Activated CD4-positive, alpha-beta T cell treated with anti-CD3 and anti-CD28 coated beads, Interleukin-2, amount 10 ng/mL, durations not matched to agents 7 days and 5 days (primary cell): ENCODE data around the gene AP4E1. TPM values are rescaled to one million over a fixed set of nuclear protein-coding genes. Genes with fewer than 3 reads are reported as not detected.

ENCODE experiments used
- CTCF ChIA-PET: fragments of 350-600 bp; sonication (Branson Sonifier 250); formaldehyde crosslinking; loops from one replicate; lab custom pipeline; 2021; ENCODE audit warnings: antibody characterized with exemption; lab: Charles Lee
- POLR2A ChIA-PET: fragments of 350-600 bp; sonication (Branson Sonifier 250); formaldehyde crosslinking; loops from one replicate; lab custom pipeline; 2021; ENCODE audit warnings: antibody characterized with exemption; lab: Charles Lee
- DNase-seq: peaks from one replicate; pipeline ENCODE4 v3.0.0-alpha.2; 2020
- H3K27ac Mint-ChIP-seq: one replicate; pipeline ENCODE4 v1.8.0; 2021; ENCODE audit warnings: mild to moderate bottlenecking, moderate library complexity, mixed read lengths
- H3K27me3 Mint-ChIP-seq: one replicate; pipeline ENCODE4 v1.8.0; 2021; ENCODE audit warnings: mixed read lengths
- H3K36me3 Mint-ChIP-seq: one replicate; pipeline ENCODE4 v1.8.0; 2021; ENCODE audit warnings: low read depth, mixed read lengths
- H3K4me1 Mint-ChIP-seq: one replicate; pipeline ENCODE4 v1.8.0; 2021; ENCODE audit warnings: mixed read lengths
- H3K4me3 Mint-ChIP-seq: one replicate; pipeline ENCODE4 v1.8.0; 2021; ENCODE audit warnings: mild to moderate bottlenecking, moderate library complexity, mixed read lengths
- H3K9me3 Mint-ChIP-seq: one replicate; pipeline ENCODE4 v1.8.0; 2021; ENCODE audit warnings: mixed read lengths
- total RNA-seq, 2 experiments: library from RNA; stranded (reverse); gene quantifications; one replicate each; pipeline ENCODE4 v1.2.3, GENCODE V29; 2021

AP4E1 gene
- total RNA-seq, 2 experiments from 2014 or later, result 12.7 to 14.1 TPM

- ChIA-PET CTCF (no interaction called here), POLR2A (no interaction called here)
- no peaks in the 10 kb centered on the region for H3K27me3 Mint-ChIP-seq
- H3K4me1 Mint-ChIP-seq, result peaks cover 64% of the 10 kb centered on the region
- H3K9me3 Mint-ChIP-seq, result peaks cover 3% of the 10 kb centered on the region
- peaks cover 2% of the 10 kb centered on the region for H3K36me3 Mint-ChIP-seq
- peak overlapping the region; percentile 79 for H3K27ac Mint-ChIP-seq
- peak; percentile 35 for DNase-seq
- H3K4me3 Mint-ChIP-seq, result peak overlapping the region; percentile 14
Measured at GRCh38 chr15:50879016-50879617, 29.4 kb upstream of the AP4E1 start.

GRCh38 chr15:50880206-50880605 lies 28.3 kb upstream of the AP4E1 start:
- H3K27ac Mint-ChIP-seq, result peak overlapping the region; percentile 82
- CTCF ChIA-PET, result interaction anchor here (0.6 kb wide), 1 partner anchor 1280 kb away, joined by 3 read pairs; no protein-coding TSS in a partner anchor
- peaks cover 75% of the 10 kb centered on the region for H3K4me1 Mint-ChIP-seq
- POLR2A ChIA-PET, result interaction anchor here (1.1 kb wide), 1 partner anchor 525 kb away, joined by 4 read pairs; the partner anchor contains the start of gene GABPB1
- peaks cover 3% of the 10 kb centered on the region for H3K9me3 Mint-ChIP-seq
- H3K4me3 Mint-ChIP-seq, result peak overlapping the region; percentile 26
- no peak for DNase-seq
- H3K36me3 Mint-ChIP-seq, result peaks cover 2% of the 10 kb centered on the region
- no peaks in the 10 kb centered on the region for H3K27me3 Mint-ChIP-seq

- H3K27me3 Mint-ChIP-seq, result no peaks in the 10 kb centered on the region
- peak overlapping the region; percentile 26 for H3K4me3 Mint-ChIP-seq
- ChIA-PET CTCF (no interaction called here), POLR2A (interaction anchor here (1.1 kb wide), 1 partner anchor 525 kb away, joined by 4 read pairs; the partner anchor contains the start of gene GABPB1)
- H3K9me3 Mint-ChIP-seq, result peaks cover 3% of the 10 kb centered on the region
- H3K36me3 Mint-ChIP-seq, result peaks cover 2% of the 10 kb centered on the region
- DNase-seq, result peak; percentile 21
- H3K27ac Mint-ChIP-seq, result peak overlapping the region; percentile 82
- H3K4me1 Mint-ChIP-seq, result peaks cover 80% of the 10 kb centered on the region
Measured at GRCh38 chr15:50880651-50881114, 27.8 kb upstream of the AP4E1 start.

GRCh38 chr15:50881121-50882048 lies 27.1 kb upstream of the AP4E1 start:
- POLR2A ChIA-PET, result interaction anchor here (1.1 kb wide), 1 partner anchor 526 kb away, joined by 4 read pairs; the partner anchor contains the start of gene GABPB1
- H3K27me3 Mint-ChIP-seq, result no peaks in the 10 kb centered on the region
- peaks cover 2% of the 10 kb centered on the region for H3K36me3 Mint-ChIP-seq
- CTCF ChIA-PET, result no interaction called here
- peaks cover 84% of the 10 kb centered on the region for H3K4me1 Mint-ChIP-seq
- no peak for DNase-seq
- peaks cover 3% of the 10 kb centered on the region for H3K9me3 Mint-ChIP-seq
- H3K4me3 Mint-ChIP-seq, result no peak overlapping the region
- peak overlapping the region; percentile 82 for H3K27ac Mint-ChIP-seq

- CTCF ChIA-PET, result no interaction called here
- Mint-ChIP-seq H3K27ac (no peak overlapping the region), H3K4me3 (no peak overlapping the region)
Measured at GRCh38 chr15:50883903-50884302, 24.6 kb upstream of the AP4E1 start.

GRCh38 chr15:50884540-50884939 lies 23.9 kb upstream of the AP4E1 start:
- no peak for DNase-seq
- no peak overlapping the region for H3K4me3 Mint-ChIP-seq
- H3K9me3 Mint-ChIP-seq, result peaks cover 3% of the 10 kb centered on the region
- POLR2A ChIA-PET, result no interaction called here
- H3K4me1 Mint-ChIP-seq, result peaks cover 55% of the 10 kb centered on the region
- CTCF ChIA-PET, result interaction anchor here (0.8 to 2.6 kb wide), 4 partner anchors 8 to 14 kb away, joined by 3 to 14 read pairs (median 4); no protein-coding TSS in a partner anchor
- no peaks in the 10 kb centered on the region for H3K27me3 Mint-ChIP-seq
- H3K27ac Mint-ChIP-seq, result no peak overlapping the region
- no peaks in the 10 kb centered on the region for H3K36me3 Mint-ChIP-seq

More at GRCh38 chr15:50883903-50884302, 24.6 kb upstream of the AP4E1 start:
- no peaks in the 10 kb centered on the region for H3K27me3 Mint-ChIP-seq
- H3K9me3 Mint-ChIP-seq, result peaks cover 3% of the 10 kb centered on the region
- POLR2A ChIA-PET, result no interaction called here
- peaks cover 2% of the 10 kb centered on the region for H3K36me3 Mint-ChIP-seq
- H3K4me1 Mint-ChIP-seq, result peaks cover 61% of the 10 kb centered on the region
- peak; percentile 43 for DNase-seq

GRCh38 chr15:50886139-50886467 lies 22.4 kb upstream of the AP4E1 start:
- Mint-ChIP-seq H3K9me3 (peaks cover 10% of the 10 kb centered on the region), H3K27ac (no peak overlapping the region), H3K36me3 (no peaks in the 10 kb centered on the region), H3K27me3 (no peaks in the 10 kb centered on the region), H3K4me1 (peaks cover 43% of the 10 kb centered on the region), H3K4me3 (no peak overlapping the region)
- no peak for DNase-seq
- CTCF ChIA-PET, result interaction anchor here (0.6 to 2.6 kb wide), 7 partner anchors 9 to 282 kb away, joined by 3 to 14 read pairs (median 4); no protein-coding TSS in a partner anchor
- POLR2A ChIA-PET, result interaction anchor here (0.6 kb wide), 1 partner anchor 705 kb away, joined by 3 read pairs; no protein-coding TSS in a partner anchor

GRCh38 chr15:50886611-50887345 lies 21.7 kb upstream of the AP4E1 start:
- peaks cover 9% of the 10 kb centered on the region for H3K9me3 Mint-ChIP-seq
- H3K4me3 Mint-ChIP-seq, result no peak overlapping the region
- H3K36me3 Mint-ChIP-seq, result no peaks in the 10 kb centered on the region
- H3K27ac Mint-ChIP-seq, result no peak overlapping the region
- peaks cover 37% of the 10 kb centered on the region for H3K4me1 Mint-ChIP-seq
- DNase-seq, result no peak
- ChIA-PET CTCF (interaction anchor here (0.7 to 2.6 kb wide), 6 partner anchors 8 to 616 kb away, joined by 3 to 14 read pairs (median 3); no protein-coding TSS in a partner anchor), POLR2A (interaction anchor here (0.6 kb wide), 1 partner anchor 706 kb away, joined by 3 read pairs; no protein-coding TSS in a partner anchor)
- H3K27me3 Mint-ChIP-seq, result no peaks in the 10 kb centered on the region

- Mint-ChIP-seq H3K4me1 (peaks cover 29% of the 10 kb centered on the region), H3K36me3 (peaks cover under 1% of the 10 kb centered on the region), H3K4me3 (no peak overlapping the region), H3K27me3 (no peaks in the 10 kb centered on the region), H3K9me3 (peaks cover 12% of the 10 kb centered on the region), H3K27ac (no peak overlapping the region)
- ChIA-PET POLR2A (no interaction called here), CTCF (interaction anchor here (0.6 to 1.0 kb wide), 3 partner anchors 11 to 617 kb away, joined by 3 read pairs; no protein-coding TSS in a partner anchor)
- DNase-seq, result no peak
Measured at GRCh38 chr15:50888054-50888453, 20.4 kb upstream of the AP4E1 start.

GRCh38 chr15:50889589-50889988 lies 18.9 kb upstream of the AP4E1 start:
- no peak for DNase-seq
- no peak overlapping the region for H3K4me3 Mint-ChIP-seq
- CTCF ChIA-PET, result no interaction called here
- POLR2A ChIA-PET, result no interaction called here
- H3K27ac Mint-ChIP-seq, result no peak overlapping the region
- peaks cover 20% of the 10 kb centered on the region for H3K9me3 Mint-ChIP-seq
- H3K27me3 Mint-ChIP-seq, result no peaks in the 10 kb centered on the region
- peaks cover 6% of the 10 kb centered on the region for H3K36me3 Mint-ChIP-seq
- peaks cover 15% of the 10 kb centered on the region for H3K4me1 Mint-ChIP-seq

GRCh38 chr15:50890751-50891150 lies 17.7 kb upstream of the AP4E1 start:
- no peak overlapping the region for H3K27ac Mint-ChIP-seq
- H3K27me3 Mint-ChIP-seq, result no peaks in the 10 kb centered on the region
- H3K36me3 Mint-ChIP-seq, result peaks cover 6% of the 10 kb centered on the region
- H3K9me3 Mint-ChIP-seq, result peaks cover 20% of the 10 kb centered on the region
- H3K4me3 Mint-ChIP-seq, result no peak overlapping the region
- peaks cover 3% of the 10 kb centered on the region for H3K4me1 Mint-ChIP-seq
- ChIA-PET CTCF (no interaction called here), POLR2A (no interaction called here)
- DNase-seq, result no peak

- H3K27me3 Mint-ChIP-seq, result peaks cover 1% of the 10 kb centered on the region
- H3K27ac Mint-ChIP-seq, result no peak overlapping the region
- H3K4me1 Mint-ChIP-seq, result no peaks in the 10 kb centered on the region
- H3K4me3 Mint-ChIP-seq, result no peak overlapping the region
- H3K36me3 Mint-ChIP-seq, result peaks cover 6% of the 10 kb centered on the region
- no peak for DNase-seq
- CTCF ChIA-PET, result no interaction called here
- POLR2A ChIA-PET, result no interaction called here
- peaks cover 20% of the 10 kb centered on the region for H3K9me3 Mint-ChIP-seq
Measured at GRCh38 chr15:50891159-50891558, 17.3 kb upstream of the AP4E1 start.
